DND-41 (cell line): ENCODE data around the gene ZP1.

Source experiments
- ATAC-seq: fragments of 200-7000 bp; cut with Tn5 transposase; 3 replicates; pipeline ENCODE4 v1.9.1; 2021; ENCODE audit warnings: low read depth; ENCODE audit not compliant: insufficient read depth
- DNase-seq: peaks from one replicate; pipeline ENCODE4 v3.0.0-alpha.2; 2020
- H2AFZ ChIP-seq: 2 replicates; pipeline ENCODE4 v1.6.0; 2012; ENCODE audit warnings: low read depth, low read length
- H3K27ac ChIP-seq: 2 replicates; pipeline ENCODE4 v1.5.1; 2012; ENCODE audit warnings: low read length, inconsistent platforms
- H3K27me3 ChIP-seq: fragments of 200-600 bp; sonication (generic); 2 replicates; pipeline ENCODE4 v1.6.0; 2012; ENCODE audit warnings: low read length, mild to moderate bottlenecking, inconsistent platforms; ENCODE audit not compliant: insufficient read depth, poor library complexity
- H3K36me3 ChIP-seq: 2 replicates; pipeline ENCODE4 v1.5.1; 2012; ENCODE audit warnings: low read length, inconsistent platforms; ENCODE audit not compliant: insufficient read depth
- H3K4me1 ChIP-seq: 2 replicates; pipeline ENCODE4 v1.5.1; 2012; ENCODE audit warnings: mild to moderate bottlenecking, low read length; ENCODE audit not compliant: insufficient read depth
- H3K4me2 ChIP-seq: 2 replicates; pipeline ENCODE4 v1.6.0; 2012; ENCODE audit warnings: mild to moderate bottlenecking, moderate library complexity, low read length, inconsistent platforms; ENCODE audit not compliant: insufficient read depth
- H3K4me3 ChIP-seq, 2 experiments: fragments of 200-600 bp in 1 of 2; shearing (Covaris generic) in 1 of 2; 2 replicates each; pipeline ENCODE4 v1.5.1; 2012 to 2016; ENCODE audit warnings: inconsistent platforms in 2 of 2, low read length in 2 of 2, mild to moderate bottlenecking in 2 of 2, low read depth in 1 of 2, moderate library complexity in 1 of 2
- H3K79me2 ChIP-seq: 2 replicates; pipeline ENCODE4 v1.6.0; 2012; ENCODE audit warnings: low read length, inconsistent platforms; ENCODE audit not compliant: insufficient read depth
- H3K9ac ChIP-seq: 2 replicates; pipeline ENCODE4 v1.6.0; 2012; ENCODE audit warnings: low read depth, mild to moderate bottlenecking, inconsistent platforms, low read length, moderate library complexity
- H3K9me3 ChIP-seq: 2 replicates; pipeline ENCODE4 v1.5.1; 2012; ENCODE audit warnings: low read length, moderate library complexity, mild to moderate bottlenecking, inconsistent platforms; ENCODE audit not compliant: insufficient read depth, severe bottlenecking
- H4K20me1 ChIP-seq: 2 replicates; pipeline ENCODE4 v1.6.0; 2012; ENCODE audit warnings: low read length; ENCODE audit not compliant: insufficient read depth
- EZH2 ChIP-seq: IDR thresholded peaks from 3 replicates; pipeline ENCODE4 v1.6.1; 2012; ENCODE audit warnings: borderline replicate concordance, low read depth, mild to moderate bottlenecking, moderate library complexity, low read length, inconsistent platforms; ENCODE audit not compliant: severe bottlenecking
- TF ChIP-seq, protein P1 (sequence below): IDR thresholded peaks from 2 replicates; pipeline ENCODE4 v1.5.1; 2012; ENCODE audit warnings: borderline replicate concordance, low read length, moderate library complexity, mild to moderate bottlenecking; ENCODE audit not compliant: poor library complexity, severe bottlenecking; ENCODE audit errors: extremely low read depth

ZP1 gene

GRCh38 chr11:60910281-60910687 is 42.9 kb downstream of the ZP1 start:
- peaks cover 31% of the 10 kb centered on the region for H3K4me1 ChIP-seq
- H3K4me3 ChIP-seq = no peak overlapping the region
- no peak overlapping the region for H3K27ac ChIP-seq
- peaks cover 15% of the 10 kb centered on the region; the same call in 1 of the 2 replicates for H4K20me1 ChIP-seq
- DNase-seq (no peak), ATAC-seq (no peak)
- H2AFZ ChIP-seq = no peak overlapping the region
- H3K79me2 ChIP-seq = peaks cover 26% of the 10 kb centered on the region
- no peak for TF ChIP-seq EZH2
- TF ChIP-seq, protein P1, sequence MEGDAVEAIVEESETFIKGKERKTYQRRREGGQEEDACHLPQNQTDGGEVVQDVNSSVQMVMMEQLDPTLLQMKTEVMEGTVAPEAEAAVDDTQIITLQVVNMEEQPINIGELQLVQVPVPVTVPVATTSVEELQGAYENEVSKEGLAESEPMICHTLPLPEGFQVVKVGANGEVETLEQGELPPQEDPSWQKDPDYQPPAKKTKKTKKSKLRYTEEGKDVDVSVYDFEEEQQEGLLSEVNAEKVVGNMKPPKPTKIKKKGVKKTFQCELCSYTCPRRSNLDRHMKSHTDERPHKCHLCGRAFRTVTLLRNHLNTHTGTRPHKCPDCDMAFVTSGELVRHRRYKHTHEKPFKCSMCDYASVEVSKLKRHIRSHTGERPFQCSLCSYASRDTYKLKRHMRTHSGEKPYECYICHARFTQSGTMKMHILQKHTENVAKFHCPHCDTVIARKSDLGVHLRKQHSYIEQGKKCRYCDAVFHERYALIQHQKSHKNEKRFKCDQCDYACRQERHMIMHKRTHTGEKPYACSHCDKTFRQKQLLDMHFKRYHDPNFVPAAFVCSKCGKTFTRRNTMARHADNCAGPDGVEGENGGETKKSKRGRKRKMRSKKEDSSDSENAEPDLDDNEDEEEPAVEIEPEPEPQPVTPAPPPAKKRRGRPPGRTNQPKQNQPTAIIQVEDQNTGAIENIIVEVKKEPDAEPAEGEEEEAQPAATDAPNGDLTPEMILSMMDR = no peak
- no peaks in the 10 kb centered on the region for H3K9me3 ChIP-seq
- no peaks in the 10 kb centered on the region for H3K27me3 ChIP-seq
- no peaks in the 10 kb centered on the region; the same call in 1 of the 2 replicates for H3K36me3 ChIP-seq
- H3K4me2 ChIP-seq = no peak overlapping the region
- no peak overlapping the region for H3K9ac ChIP-seq

DNA sequence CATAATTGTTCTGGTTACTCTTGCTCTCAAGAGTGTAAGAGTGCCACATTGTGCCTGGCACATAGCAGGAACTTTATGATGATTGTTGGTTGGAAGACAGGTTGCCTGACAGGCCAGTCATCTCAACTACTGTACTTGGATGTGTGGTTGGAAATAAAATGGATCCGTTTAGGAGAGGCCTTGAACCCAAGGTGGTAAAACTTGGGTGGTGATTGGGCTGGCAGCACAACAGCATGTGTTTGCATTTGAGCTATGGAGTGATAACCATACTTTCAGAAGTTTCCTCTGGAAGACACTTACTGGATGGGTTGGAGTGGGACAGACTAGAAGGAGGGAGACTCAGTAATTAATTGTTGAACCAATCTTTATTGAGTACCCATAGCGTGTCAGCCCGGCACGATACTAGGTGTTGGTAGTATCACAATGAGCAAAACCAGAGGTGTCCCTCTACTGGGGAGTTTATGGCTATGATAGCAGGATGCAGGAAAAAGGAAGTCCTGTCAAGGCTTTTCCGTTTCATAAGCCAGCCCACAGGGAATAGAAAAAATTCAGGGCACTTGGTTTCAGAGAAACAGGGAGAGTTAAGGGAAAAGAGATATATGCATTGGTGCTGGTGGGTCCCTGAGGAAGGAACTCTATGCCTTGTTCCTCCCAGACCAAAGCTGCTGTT is 43.5 kb downstream of the ZP1 start:
- H3K27me3 ChIP-seq = no peaks in the 10 kb centered on the region
- no peak overlapping the region for H3K4me2 ChIP-seq
- H3K4me3 ChIP-seq = no peak overlapping the region
- DNase-seq (no peak), ATAC-seq (no peak)
- H4K20me1 ChIP-seq = peaks cover 15% of the 10 kb centered on the region
- H3K79me2 ChIP-seq = peaks cover 26% of the 10 kb centered on the region
- no peak overlapping the region for H3K27ac ChIP-seq
- peaks cover 34% of the 10 kb centered on the region for H3K4me1 ChIP-seq
- peaks cover 2% of the 10 kb centered on the region for H3K36me3 ChIP-seq
- no peaks in the 10 kb centered on the region for H3K9me3 ChIP-seq
- H3K9ac ChIP-seq = no peak overlapping the region
- no peak overlapping the region for H2AFZ ChIP-seq
- no peak for TF ChIP-seq EZH2
- TF ChIP-seq, protein P1 = no peak

DNA sequence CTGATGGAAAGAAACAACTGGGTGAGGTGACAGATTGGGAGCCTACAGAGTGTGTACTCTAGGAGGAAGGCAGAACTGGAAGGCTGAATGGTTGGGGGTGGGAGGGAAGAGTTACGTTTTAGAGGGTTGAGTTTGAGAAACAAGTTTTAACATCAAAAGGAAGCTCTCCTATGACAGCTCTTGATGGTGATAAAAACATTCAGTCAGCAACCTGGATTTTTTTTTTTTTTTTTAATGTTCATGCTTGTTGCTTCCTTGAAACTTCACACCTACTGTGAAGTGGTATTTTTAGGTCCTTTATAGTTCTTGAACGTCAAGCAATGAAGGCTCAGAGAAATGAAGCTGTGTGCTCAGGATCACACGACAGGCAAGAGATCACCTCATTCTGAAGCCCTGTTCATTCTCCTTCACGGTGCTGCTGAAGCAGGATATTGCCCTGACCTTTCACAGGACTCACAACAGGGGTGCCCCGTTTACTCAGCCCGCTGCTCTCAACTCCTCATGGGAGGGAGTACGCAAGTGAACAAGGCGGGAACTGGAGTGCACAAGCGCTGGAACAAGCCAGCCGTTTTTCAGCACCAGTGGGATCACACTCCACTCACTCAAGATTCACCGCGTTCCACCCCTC is 45.0 kb downstream of the ZP1 start:
- Histone ChIP-seq H3K4me1 (peaks cover 40% of the 10 kb centered on the region), H3K27me3 (no peaks in the 10 kb centered on the region), H3K4me3 (no peak overlapping the region), H3K36me3 (peaks cover 8% of the 10 kb centered on the region), H3K27ac (no peak overlapping the region), H3K9ac (peak overlapping the region; percentile 84; the same call in 1 of the 2 replicates), H3K4me2 (no peak overlapping the region), H4K20me1 (peaks cover 27% of the 10 kb centered on the region), H3K9me3 (no peaks in the 10 kb centered on the region), H3K79me2 (peaks cover 36% of the 10 kb centered on the region), H2AFZ (peak overlapping the region; percentile 93; the same call in 1 of the 2 replicates)
- no peak for TF ChIP-seq EZH2
- TF ChIP-seq, protein P1 = no peak
- ATAC-seq = no peak
- DNase-seq = no peak
